Measurements from ENCODE around the gene ADAP1. TPM values are rescaled to one million over a fixed set of nuclear protein-coding genes. Genes with fewer than 3 reads are reported as not detected.
"Not testable (repeated sequence)": the region's sequence is repeated elsewhere in the genome, so short reads cannot be mapped to it uniquely, and the experiment has no call there.

The ADAP1 gene
- total RNA-seq, 4 donors from 2014 or later = 41.9 to 94.2 (median 78.3) TPM

DNA sequence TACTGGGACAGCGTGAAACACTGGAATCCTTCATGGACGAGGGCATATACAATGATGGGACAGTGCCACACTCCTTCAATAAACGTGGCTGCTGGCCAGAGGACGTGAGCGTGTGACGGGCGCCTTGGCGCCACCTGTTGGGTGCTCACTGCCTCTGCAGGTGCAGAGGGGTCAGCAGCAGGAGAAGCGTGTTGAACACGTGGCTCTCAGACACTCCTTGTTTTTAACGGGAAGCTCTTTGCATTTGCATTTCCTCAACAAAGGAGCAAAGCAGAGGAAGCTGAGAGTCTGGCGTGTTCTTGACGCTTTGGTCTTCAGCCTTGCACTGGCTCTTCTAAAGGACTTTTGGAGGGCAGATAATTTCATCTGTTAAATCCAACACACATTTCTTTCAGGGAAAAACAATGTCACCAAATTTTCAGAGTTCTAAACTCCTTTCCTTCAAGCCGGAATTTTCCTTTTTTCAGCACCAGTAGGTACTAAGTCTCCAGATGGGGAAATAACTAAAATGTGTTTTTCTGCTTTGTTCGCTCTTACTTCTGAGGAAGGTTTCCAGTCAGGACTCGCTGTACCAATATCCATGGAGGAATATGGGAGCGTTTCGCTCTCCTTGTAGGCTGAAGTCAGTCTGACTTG lies 81.0 kb downstream of the ADAP1 start:
- Histone ChIP-seq H3K27ac (replicated peaks in 1 of 4) (peak overlapping the region; percentile 85 to 92 (median 92)), H3K4me1 (peaks cover 50 to 74% (median 67%) of the 10 kb centered on the region in 4 donors), H3K27me3 (no peaks in the 10 kb centered on the region), H3K9me3 (no peaks in the 10 kb centered on the region), H3K36me3 (peaks cover 15 to 65% (median 40%) of the 10 kb centered on the region in 4 donors), H3K4me3 (no peak overlapping the region)
- TF ChIP-seq, protein P1, sequence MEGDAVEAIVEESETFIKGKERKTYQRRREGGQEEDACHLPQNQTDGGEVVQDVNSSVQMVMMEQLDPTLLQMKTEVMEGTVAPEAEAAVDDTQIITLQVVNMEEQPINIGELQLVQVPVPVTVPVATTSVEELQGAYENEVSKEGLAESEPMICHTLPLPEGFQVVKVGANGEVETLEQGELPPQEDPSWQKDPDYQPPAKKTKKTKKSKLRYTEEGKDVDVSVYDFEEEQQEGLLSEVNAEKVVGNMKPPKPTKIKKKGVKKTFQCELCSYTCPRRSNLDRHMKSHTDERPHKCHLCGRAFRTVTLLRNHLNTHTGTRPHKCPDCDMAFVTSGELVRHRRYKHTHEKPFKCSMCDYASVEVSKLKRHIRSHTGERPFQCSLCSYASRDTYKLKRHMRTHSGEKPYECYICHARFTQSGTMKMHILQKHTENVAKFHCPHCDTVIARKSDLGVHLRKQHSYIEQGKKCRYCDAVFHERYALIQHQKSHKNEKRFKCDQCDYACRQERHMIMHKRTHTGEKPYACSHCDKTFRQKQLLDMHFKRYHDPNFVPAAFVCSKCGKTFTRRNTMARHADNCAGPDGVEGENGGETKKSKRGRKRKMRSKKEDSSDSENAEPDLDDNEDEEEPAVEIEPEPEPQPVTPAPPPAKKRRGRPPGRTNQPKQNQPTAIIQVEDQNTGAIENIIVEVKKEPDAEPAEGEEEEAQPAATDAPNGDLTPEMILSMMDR (IDR thresholded peaks at IDR 0.05) = peak in 2 of 3 experiments; percentile 97 to 99
- TF ChIP-seq POLR2AphosphoS5 (IDR thresholded peaks at IDR 0.05) = peak; percentile 79 to 91
- TF ChIP-seq POLR2A (IDR thresholded peaks at IDR 0.05; ENCODE audit: low read depth) = no peak
- no peak for TF ChIP-seq EP300 (IDR thresholded peaks at IDR 0.05)
- 28% methylated on average over 18 of the region's 18 CpGs for WGBS
- peak; percentile 95 for DNase-seq (ENCODE audit: extremely low spot score)
- intact Hi-C loops (cut with DNase I) = loop anchor here (2.0 to 5.0 kb wide), 2 partner anchors 36 to 87 kb away; no protein-coding TSS in a partner anchor

DNA sequence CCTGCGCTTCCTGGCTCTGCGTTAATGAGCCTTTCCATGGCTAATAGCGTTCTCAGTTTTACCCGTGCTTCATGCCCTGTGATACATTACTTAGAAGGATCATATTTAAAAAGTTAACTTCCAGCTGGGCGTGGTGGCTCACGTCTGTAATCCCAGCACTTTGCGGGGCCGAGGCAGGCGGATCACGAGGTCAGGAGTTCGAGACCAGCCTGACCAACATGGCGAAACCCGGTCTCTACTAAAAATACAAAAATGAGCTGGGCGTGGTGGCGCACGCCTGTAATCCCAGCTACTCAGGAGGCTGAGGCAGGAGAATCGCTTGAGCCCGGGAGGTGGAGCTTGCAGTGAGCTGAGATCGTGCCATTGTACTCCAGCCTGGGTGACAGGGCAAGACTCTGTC lies 81.8 kb downstream of the ADAP1 start:
- H3K36me3 ChIP-seq = peaks cover 15 to 66% (median 45%) of the 10 kb centered on the region in 4 donors
- intact Hi-C loops (cut with DNase I) = loop anchor here (2.0 to 5.0 kb wide), 2 partner anchors 35 to 86 kb away; no protein-coding TSS in a partner anchor
- H3K4me1 ChIP-seq = peaks cover 49 to 74% (median 66%) of the 10 kb centered on the region in 4 donors
- not testable (repeated sequence) for H3K27me3 ChIP-seq; H3K4me3 ChIP-seq; H3K9me3 ChIP-seq; DNase-seq (ENCODE audit: extremely low spot score)
- H3K27ac ChIP-seq (replicated peaks in 1 of 4) = peak overlapping the region; percentile 85 to 92 (median 92)
- 89% methylated on average over 19 of the region's 19 CpGs for WGBS

DNA sequence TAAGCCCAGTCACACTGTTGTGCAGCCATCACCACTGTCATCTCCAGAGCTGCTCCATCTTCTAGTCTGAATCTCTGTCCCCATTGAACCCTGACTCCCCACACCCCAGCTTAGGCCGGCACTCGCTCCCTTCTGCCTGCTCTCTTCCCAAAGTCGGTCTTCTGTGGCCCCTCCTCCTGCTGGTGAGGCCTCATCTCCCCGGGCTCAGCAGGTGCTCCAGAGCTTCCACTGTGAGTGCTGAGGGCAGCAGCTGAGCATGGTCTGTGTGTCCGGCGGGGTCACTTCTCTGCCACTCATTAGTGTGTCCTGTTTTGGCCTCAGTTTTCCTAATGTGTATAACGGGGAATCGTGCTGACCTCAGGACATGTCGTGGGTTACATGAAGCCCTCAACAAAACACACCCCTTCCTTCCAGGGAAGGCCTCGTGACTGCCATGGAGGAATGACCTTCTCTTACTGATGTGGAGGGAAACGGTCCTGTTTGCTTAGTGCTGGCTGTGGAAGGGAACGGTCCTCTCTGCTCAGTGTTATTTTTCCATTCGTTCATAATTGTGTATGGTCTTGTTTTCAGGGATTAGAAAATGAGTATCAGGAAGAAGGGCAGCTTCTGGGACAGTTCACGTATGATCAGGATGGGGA lies 82.5 kb downstream of the ADAP1 start:
- WGBS = 71% methylated on average over 14 of the region's 14 CpGs
- no peak for DNase-seq (ENCODE audit: extremely low spot score)
- H3K9me3 ChIP-seq = no peaks in the 10 kb centered on the region
- H3K27me3 ChIP-seq = no peaks in the 10 kb centered on the region
- H3K4me1 ChIP-seq = peaks cover 55 to 76% (median 68%) of the 10 kb centered on the region in 4 donors
- peaks cover 15 to 72% (median 50%) of the 10 kb centered on the region in 4 donors for H3K36me3 ChIP-seq
- TF ChIP-seq POLR2AphosphoS5 (IDR thresholded peaks at IDR 0.05) (no peak), EP300 (IDR thresholded peaks at IDR 0.05) (no peak), POLR2A (IDR thresholded peaks at IDR 0.05; ENCODE audit: low read depth) (no peak)
- TF ChIP-seq, protein P1 (IDR thresholded peaks at IDR 0.05) = no peak
- no peak overlapping the region for H3K4me3 ChIP-seq
- intact Hi-C loops (cut with DNase I) = loop anchor here (2.0 to 5.0 kb wide), 2 partner anchors 35 to 85 kb away; no protein-coding TSS in a partner anchor
- H3K27ac ChIP-seq (replicated peaks in 1 of 4) = peak overlapping the region; percentile 85 to 92 (median 92)

DNA sequence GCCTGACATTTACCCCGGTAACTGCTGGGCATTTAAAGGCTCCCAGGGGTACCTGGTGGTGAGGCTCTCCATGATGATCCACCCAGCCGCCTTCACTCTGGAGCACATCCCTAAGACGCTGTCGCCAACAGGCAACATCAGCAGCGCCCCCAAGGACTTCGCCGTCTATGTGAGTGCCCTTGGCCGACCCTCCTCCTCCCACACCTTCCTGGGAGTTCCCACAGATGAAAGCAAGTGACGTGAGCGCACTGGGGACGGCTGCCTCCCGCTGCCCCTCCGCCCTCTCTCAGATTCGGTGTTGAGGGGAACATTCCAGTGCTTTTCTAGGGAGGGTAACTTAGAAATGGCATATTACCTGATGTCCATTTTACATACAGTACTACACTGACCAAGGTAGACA lies 85.1 kb downstream of the ADAP1 start:
- 74% methylated on average over 14 of the region's 14 CpGs for WGBS
- Histone ChIP-seq H3K9me3 (no peaks in the 10 kb centered on the region), H3K4me3 (no peak overlapping the region), H3K27me3 (no peaks in the 10 kb centered on the region), H3K36me3 (peaks cover 23 to 85% (median 75%) of the 10 kb centered on the region in 4 donors), H3K4me1 (peaks cover 47 to 70% (median 64%) of the 10 kb centered on the region in 4 donors), H3K27ac (replicated peaks in 1 of 4) (peak overlapping the region; percentile 92 to 94 (median 92))
- TF ChIP-seq POLR2A (IDR thresholded peaks at IDR 0.05; ENCODE audit: low read depth) = no peak
- no peak for TF ChIP-seq EP300 (IDR thresholded peaks at IDR 0.05)
- TF ChIP-seq, protein P1 (IDR thresholded peaks at IDR 0.05) = no peak
- TF ChIP-seq POLR2AphosphoS5 (IDR thresholded peaks at IDR 0.05) = no peak
- intact Hi-C loops (cut with DNase I) = no loop called here
- DNase-seq (ENCODE audit: extremely low spot score) = no peak

DNA sequence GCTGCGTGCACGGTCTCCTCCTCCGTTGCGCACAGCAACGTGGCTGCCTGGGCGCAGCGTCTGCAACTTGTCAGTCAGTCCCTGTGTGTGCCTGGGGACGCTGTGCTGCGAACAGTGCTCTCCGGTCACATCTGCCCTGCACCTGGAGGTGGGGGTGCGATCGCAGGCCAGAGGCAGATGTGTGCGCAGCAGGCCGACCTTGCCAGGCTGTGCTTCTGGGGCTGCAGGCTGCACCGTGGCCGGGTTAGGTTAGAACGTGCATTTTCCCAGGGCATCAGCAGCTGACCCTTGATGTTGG lies 86.3 kb downstream of the ADAP1 start:
- Histone ChIP-seq H3K36me3 (peaks cover 32 to 90% (median 83%) of the 10 kb centered on the region in 4 donors), H3K4me1 (peaks cover 37 to 58% (median 52%) of the 10 kb centered on the region in 4 donors), H3K27ac (replicated peaks in 1 of 4) (peak overlapping the region; percentile 92 to 94 (median 92)), H3K9me3 (no peaks in the 10 kb centered on the region), H3K27me3 (no peaks in the 10 kb centered on the region), H3K4me3 (peak overlapping the region in 3 of 4 donors; percentile 11 to 48 (median 25))
- TF ChIP-seq EP300 (IDR thresholded peaks at IDR 0.05) = no peak
- TF ChIP-seq POLR2AphosphoS5 (IDR thresholded peaks at IDR 0.05) = no peak
- TF ChIP-seq, protein P1 (IDR thresholded peaks at IDR 0.05) = no peak
- TF ChIP-seq POLR2A (IDR thresholded peaks at IDR 0.05; ENCODE audit: low read depth) = no peak
- 91% methylated on average over 8 of the region's 17 CpGs for WGBS
- DNase-seq (ENCODE audit: extremely low spot score) = no peak
- intact Hi-C loops (cut with DNase I) = no loop called here
